ENCODE data around the gene RCC1. TPM values are rescaled to one million over a fixed set of nuclear protein-coding genes. Genes with fewer than 3 reads are reported as not detected.

RCC1 gene
- total RNA-seq, 4 donors from 2014 or later: 19.8 to 36.8 (median 25.3) TPM

DNA sequence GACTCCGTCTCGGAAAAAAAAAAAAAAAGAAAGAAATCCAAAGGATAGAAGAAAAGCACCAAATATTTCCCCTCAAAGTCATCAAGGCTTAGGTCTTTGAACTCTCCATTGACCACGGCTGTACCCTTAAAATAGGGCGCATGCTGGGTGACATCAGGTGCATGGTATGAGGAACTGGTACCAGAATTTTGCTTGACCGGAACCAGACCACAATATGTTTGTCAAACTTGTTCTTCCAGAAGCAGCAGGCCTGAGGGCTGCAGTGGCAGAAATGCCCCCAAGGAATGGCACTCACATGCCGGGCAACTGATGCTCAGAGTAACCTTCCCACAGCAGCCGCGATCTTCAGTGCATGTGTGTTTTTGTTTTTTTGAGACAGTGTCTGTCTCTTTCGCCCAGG, 21.0 kb downstream of the RCC1 start:
- H3K4me3 ChIP-seq: no peak overlapping the region
- no peak overlapping the region for H3K27ac ChIP-seq
- H3K27me3 ChIP-seq: no peaks in the 10 kb centered on the region
- no peaks in the 10 kb centered on the region for H3K4me1 ChIP-seq
- H3K36me3 ChIP-seq: peaks cover 5% of the 10 kb centered on the region
- 86% methylated on average over 9 of the region's 9 CpGs for WGBS
- TF ChIP-seq POLR2AphosphoS5 (IDR thresholded peaks at IDR 0.05): no peak
- DNase-seq (ENCODE audit: low spot score in 2 of 2): no peak
- no peaks in the 10 kb centered on the region for H3K9me3 ChIP-seq

DNA sequence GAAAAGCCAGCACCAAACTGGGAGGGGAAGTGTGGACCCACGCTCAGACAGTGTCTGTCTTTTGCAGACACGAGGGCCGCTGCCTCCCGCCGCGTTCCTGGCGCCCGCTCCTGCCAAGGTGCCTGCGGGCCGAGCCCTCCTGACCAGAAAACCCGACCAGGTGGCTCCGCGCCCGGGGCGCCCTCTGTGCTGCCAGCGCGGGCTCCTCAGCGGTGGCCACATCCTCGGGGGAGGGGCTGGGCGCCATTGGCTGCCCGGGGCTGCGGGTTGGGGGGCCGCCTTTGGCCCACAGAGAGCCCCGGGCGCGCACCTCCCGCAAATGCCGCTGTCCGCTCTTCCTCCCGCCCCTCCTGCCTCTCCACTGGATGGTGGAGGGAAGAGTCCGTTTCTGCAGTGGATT, 24.6 kb downstream of the RCC1 start:
- Histone ChIP-seq H3K27ac (no peak overlapping the region), H3K9me3 (no peaks in the 10 kb centered on the region), H3K27me3 (no peaks in the 10 kb centered on the region), H3K36me3 (peaks cover 27% of the 10 kb centered on the region), H3K4me3 (no peak overlapping the region), H3K4me1 (no peaks in the 10 kb centered on the region)
- DNase-seq (ENCODE audit: low spot score in 2 of 2): no peak
- WGBS: 90% methylated on average over 11 of the region's 31 CpGs
- TF ChIP-seq, protein P1, sequence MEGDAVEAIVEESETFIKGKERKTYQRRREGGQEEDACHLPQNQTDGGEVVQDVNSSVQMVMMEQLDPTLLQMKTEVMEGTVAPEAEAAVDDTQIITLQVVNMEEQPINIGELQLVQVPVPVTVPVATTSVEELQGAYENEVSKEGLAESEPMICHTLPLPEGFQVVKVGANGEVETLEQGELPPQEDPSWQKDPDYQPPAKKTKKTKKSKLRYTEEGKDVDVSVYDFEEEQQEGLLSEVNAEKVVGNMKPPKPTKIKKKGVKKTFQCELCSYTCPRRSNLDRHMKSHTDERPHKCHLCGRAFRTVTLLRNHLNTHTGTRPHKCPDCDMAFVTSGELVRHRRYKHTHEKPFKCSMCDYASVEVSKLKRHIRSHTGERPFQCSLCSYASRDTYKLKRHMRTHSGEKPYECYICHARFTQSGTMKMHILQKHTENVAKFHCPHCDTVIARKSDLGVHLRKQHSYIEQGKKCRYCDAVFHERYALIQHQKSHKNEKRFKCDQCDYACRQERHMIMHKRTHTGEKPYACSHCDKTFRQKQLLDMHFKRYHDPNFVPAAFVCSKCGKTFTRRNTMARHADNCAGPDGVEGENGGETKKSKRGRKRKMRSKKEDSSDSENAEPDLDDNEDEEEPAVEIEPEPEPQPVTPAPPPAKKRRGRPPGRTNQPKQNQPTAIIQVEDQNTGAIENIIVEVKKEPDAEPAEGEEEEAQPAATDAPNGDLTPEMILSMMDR (IDR thresholded peaks at IDR 0.05): no peak
- TF ChIP-seq POLR2A (IDR thresholded peaks at IDR 0.05) (no peak), POLR2AphosphoS5 (IDR thresholded peaks at IDR 0.05) (no peak), EP300 (IDR thresholded peaks at IDR 0.05) (no peak)

DNA sequence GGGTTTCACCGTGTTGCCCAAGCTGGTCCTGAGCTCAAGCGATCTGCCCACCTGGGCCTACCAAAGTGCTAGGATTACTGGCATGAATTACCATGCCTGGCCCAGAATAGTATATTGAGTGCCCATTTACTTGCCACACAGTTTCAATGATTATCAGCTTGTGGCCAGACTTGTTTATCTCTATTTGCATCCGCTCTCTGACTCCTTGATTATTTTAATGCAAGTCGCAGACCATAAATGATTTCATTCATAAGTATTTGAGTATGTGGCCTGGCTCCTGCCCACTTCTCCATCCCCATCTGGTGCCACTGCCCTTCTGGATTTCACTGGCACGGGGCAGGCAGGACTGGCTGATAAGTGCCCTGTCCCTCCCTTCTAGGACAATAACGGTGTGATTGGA, 28.8 kb downstream of the RCC1 start:
- no peak overlapping the region for H3K27ac ChIP-seq
- no peaks in the 10 kb centered on the region for H3K9me3 ChIP-seq
- TF ChIP-seq POLR2A (IDR thresholded peaks at IDR 0.05) (no peak), EP300 (IDR thresholded peaks at IDR 0.05) (no peak), POLR2AphosphoS5 (IDR thresholded peaks at IDR 0.05) (no peak)
- TF ChIP-seq, protein P1 (IDR thresholded peaks at IDR 0.05): no peak
- H3K36me3 ChIP-seq: peaks cover 51% of the 10 kb centered on the region
- H3K4me1 ChIP-seq: no peaks in the 10 kb centered on the region
- H3K4me3 ChIP-seq: no peak overlapping the region
- WGBS: 98% methylated on average over 6 of the region's 6 CpGs
- DNase-seq (ENCODE audit: low spot score in 2 of 2): no peak
- no peaks in the 10 kb centered on the region for H3K27me3 ChIP-seq

DNA sequence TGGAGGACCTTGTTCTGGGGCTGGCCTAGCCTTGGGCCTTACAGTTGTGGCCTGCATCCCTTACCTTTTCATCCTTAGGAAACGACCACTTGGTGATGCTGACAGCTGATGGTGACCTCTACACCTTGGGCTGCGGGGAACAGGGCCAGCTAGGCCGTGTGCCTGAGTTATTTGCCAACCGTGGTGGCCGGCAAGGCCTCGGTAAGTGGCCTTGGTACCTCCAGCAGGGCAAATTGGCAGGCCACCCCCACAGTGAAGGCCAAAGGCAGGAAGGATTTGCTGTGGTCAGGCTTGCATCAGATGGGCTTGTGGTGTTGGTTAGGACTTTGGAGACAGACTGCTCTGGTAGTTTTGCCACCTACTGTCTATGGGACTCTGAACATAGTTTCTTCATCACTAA, 29.3 kb downstream of the RCC1 start:
- no peaks in the 10 kb centered on the region for H3K9me3 ChIP-seq
- peaks cover 50% of the 10 kb centered on the region for H3K36me3 ChIP-seq
- no peak overlapping the region for H3K27ac ChIP-seq
- TF ChIP-seq, protein P1 (IDR thresholded peaks at IDR 0.05): no peak
- no peak for TF ChIP-seq POLR2A (IDR thresholded peaks at IDR 0.05)
- no peak for TF ChIP-seq EP300 (IDR thresholded peaks at IDR 0.05)
- no peak for TF ChIP-seq POLR2AphosphoS5 (IDR thresholded peaks at IDR 0.05)
- no peak overlapping the region for H3K4me3 ChIP-seq
- DNase-seq (ENCODE audit: low spot score in 2 of 2): no peak
- H3K27me3 ChIP-seq: no peaks in the 10 kb centered on the region
- WGBS: 100% methylated on average over 1 of the region's 6 CpGs
- no peaks in the 10 kb centered on the region for H3K4me1 ChIP-seq

DNA sequence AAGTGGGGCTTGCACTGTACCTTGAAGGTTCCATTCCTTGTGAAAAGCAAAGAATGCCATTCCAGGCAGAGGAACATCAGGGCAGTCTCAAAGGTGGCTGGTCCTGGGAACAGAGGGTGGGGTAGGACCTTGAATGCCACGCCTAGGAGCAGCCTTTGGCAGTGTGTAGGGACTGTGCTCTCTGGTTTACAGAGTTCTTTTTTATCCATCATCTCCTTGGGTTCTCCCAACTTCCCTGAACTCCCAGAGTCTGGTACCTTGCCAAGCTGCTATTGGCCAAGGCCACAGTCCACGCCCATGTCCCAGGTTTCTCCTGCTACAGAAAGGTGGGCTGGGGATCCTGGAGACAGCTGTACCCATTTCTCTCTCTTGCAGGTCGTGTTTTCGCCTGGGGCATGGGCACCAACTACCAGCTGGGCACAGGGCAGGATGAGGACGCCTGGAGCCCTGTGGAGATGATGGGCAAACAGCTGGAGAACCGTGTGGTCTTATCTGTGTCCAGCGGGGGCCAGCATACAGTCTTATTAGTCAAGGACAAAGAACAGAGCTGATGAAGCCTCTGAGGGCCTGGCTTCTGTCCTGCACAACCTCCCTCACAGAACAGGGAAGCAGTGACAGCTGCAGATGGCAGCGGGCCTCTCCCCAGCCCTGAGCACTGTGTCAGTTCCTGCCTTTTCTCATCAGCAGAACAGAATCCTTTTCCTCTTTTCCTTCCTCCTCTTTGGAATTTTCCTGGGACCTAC, 31.8 kb downstream of the RCC1 start:
- Histone ChIP-seq H3K4me1 (no peaks in the 10 kb centered on the region), H3K4me3 (no peak overlapping the region), H3K27me3 (no peaks in the 10 kb centered on the region), H3K9me3 (no peaks in the 10 kb centered on the region), H3K36me3 (peaks cover 42% of the 10 kb centered on the region), H3K27ac (no peak overlapping the region)
- no peak for DNase-seq (ENCODE audit: low spot score in 2 of 2)
- TF ChIP-seq POLR2AphosphoS5 (IDR thresholded peaks at IDR 0.05): no peak
- no peak for TF ChIP-seq EP300 (IDR thresholded peaks at IDR 0.05)
- TF ChIP-seq, protein P1 (IDR thresholded peaks at IDR 0.05): no peak
- TF ChIP-seq POLR2A (IDR thresholded peaks at IDR 0.05): no peak
- whole genome bisulfite sequencing: 77% methylated on average over 8 of the region's 8 CpGs

Measured in suprapubic skin (tissue), 4 donors.